Brain microvascular endothelial cell (primary cell): ENCODE data around the gene CDH6.

Source experiments
- DNase-seq: peaks from one replicate; pipeline ENCODE4 v3.0.0-alpha.2; 2020
- H3K27ac ChIP-seq: fragments of 250-450 bp; sonication (Bioruptor Pico); 2 replicates; pipeline ENCODE4 v1.5.1; 2020; ENCODE audit warnings: mild to moderate bottlenecking, moderate library complexity
- H3K27me3 ChIP-seq: fragments of 250-450 bp; sonication (Bioruptor Pico); replicated peaks from 2 replicates; pipeline ENCODE4 v1.5.1; 2020; ENCODE audit warnings: mild to moderate bottlenecking
- H3K36me3 ChIP-seq: fragments of 250-450 bp; sonication (Bioruptor Pico); replicated peaks from 2 replicates; pipeline ENCODE4 v1.5.1; 2020; ENCODE audit warnings: mild to moderate bottlenecking
- H3K4me3 ChIP-seq: 2 replicates; pipeline ENCODE4 v1.5.1; 2011; ENCODE audit warnings: low read depth, mild to moderate bottlenecking, control low read depth, low read length, moderate library complexity
- CTCF ChIP-seq: IDR thresholded peaks from 2 replicates; pipeline ENCODE4 v1.5.1; 2011; ENCODE audit warnings: low read depth, mild to moderate bottlenecking, moderate library complexity, low read length, control low read depth, inconsistent platforms; ENCODE audit errors: missing control alignments
- in situ Hi-C: cut with HindIII; loops from 2 replicates; pipeline ENCODE4 v1.10.0; 2017; ENCODE audit warnings: low sequenced_read_pairs, low pct_ligation_motif_present

The CDH6 gene

GRCh38 chr5:31213705-31214121 lies 20.2 kb downstream of the CDH6 start:
- H3K27me3 ChIP-seq: no peaks in the 10 kb centered on the region
- in situ Hi-C loops: no loop called here
- DNase-seq: no peak
- H3K27ac ChIP-seq: no peak overlapping the region
- no peak for TF ChIP-seq CTCF
- H3K4me3 ChIP-seq: no peak overlapping the region
- H3K36me3 ChIP-seq: no peaks in the 10 kb centered on the region

GRCh38 chr5:31214229-31214628 lies 20.7 kb downstream of the CDH6 start:
- Histone ChIP-seq H3K4me3 (no peak overlapping the region), H3K27ac (no peak overlapping the region), H3K27me3 (no peaks in the 10 kb centered on the region), H3K36me3 (no peaks in the 10 kb centered on the region)
- TF ChIP-seq CTCF: no peak
- DNase-seq: no peak
- in situ Hi-C loops: no loop called here

- DNase-seq: no peak
- Histone ChIP-seq H3K27ac (no peak overlapping the region), H3K36me3 (no peaks in the 10 kb centered on the region), H3K4me3 (no peak overlapping the region), H3K27me3 (no peaks in the 10 kb centered on the region)
- in situ Hi-C loops: no loop called here
- no peak for TF ChIP-seq CTCF
Observed at GRCh38 chr5:31215236-31215635, 21.8 kb downstream of the CDH6 start.

DNA sequence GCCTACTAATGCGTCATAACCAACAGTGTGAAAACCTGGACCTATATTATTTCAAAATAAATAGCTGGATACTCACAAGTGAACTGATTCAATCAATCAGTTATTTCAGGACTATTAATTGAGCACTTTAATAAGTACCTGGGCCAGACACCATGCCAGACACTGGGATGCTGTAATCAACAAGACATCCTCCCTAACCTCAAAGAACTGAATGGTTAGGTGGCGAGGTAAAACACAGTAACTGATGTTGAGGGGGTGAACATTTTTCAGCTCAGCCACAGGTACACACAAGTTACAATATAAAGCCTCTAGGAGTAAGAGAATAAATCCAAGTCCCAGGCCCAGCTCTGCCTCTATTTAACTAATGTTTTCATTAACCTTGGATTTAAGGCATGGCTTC lies 24.0 kb downstream of the CDH6 start:
- no peak for DNase-seq
- TF ChIP-seq CTCF: no peak
- Histone ChIP-seq H3K27me3 (no peaks in the 10 kb centered on the region), H3K27ac (no peak overlapping the region), H3K36me3 (no peaks in the 10 kb centered on the region), H3K4me3 (no peak overlapping the region)
- in situ Hi-C loops: no loop called here

DNA sequence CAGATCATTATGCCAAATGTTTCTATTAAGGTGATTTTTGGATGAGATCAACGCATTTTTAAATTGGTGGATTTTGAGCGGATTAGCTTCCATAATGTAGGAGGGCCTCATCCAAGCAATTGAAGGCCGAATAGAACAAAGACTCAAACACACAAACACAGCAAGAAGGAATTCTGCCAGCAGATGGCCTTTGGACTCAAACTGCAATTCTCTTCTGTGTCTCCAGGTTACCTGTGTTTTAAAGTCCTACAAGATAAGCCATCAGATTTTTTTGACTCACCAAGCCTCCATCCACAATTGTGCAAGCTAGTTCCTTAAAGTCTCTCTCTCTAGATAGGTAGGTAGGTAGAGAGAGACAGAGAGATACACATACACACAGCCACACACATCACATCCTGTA lies 25.5 kb downstream of the CDH6 start:
- H3K36me3 ChIP-seq: no peaks in the 10 kb centered on the region
- DNase-seq: no peak
- no peak overlapping the region for H3K27ac ChIP-seq
- TF ChIP-seq CTCF: no peak
- in situ Hi-C loops: no loop called here
- H3K27me3 ChIP-seq: no peaks in the 10 kb centered on the region
- H3K4me3 ChIP-seq: no peak overlapping the region

DNA sequence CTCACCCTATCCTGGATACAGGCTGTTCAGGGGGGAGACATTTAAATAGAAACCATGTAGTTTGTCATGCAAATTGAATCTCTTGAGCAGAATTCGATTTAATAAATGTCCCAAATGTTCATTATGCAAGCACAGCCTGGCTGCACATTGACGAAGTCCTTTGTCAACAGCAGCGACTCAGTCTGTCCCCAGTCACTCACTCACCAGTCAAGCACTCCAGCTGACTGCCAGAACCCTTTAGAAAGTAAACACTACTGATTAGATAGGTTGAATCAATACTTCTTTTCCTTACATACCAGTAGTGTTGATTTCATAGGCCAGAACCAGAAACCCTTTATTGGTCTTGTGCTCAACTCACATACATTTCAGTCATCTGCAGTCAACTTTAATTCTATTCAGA lies 27.5 kb downstream of the CDH6 start:
- no peak overlapping the region for H3K4me3 ChIP-seq

More for the DNA sequence above, 27.5 kb downstream of the CDH6 start:
- Histone ChIP-seq H3K36me3 (no peaks in the 10 kb centered on the region), H3K27ac (no peak overlapping the region), H3K27me3 (no peaks in the 10 kb centered on the region)
- no peak for DNase-seq
- in situ Hi-C loops: no loop called here
- TF ChIP-seq CTCF: no peak
